H9 (cell line): ENCODE measurements around the gene TFDP3. TPM values are rescaled to one million over a fixed set of nuclear protein-coding genes. Genes with fewer than 3 reads are reported as not detected.
A peak's percentile ranks its signal among the peaks of the same experiment; 100 is the strongest.

ENCODE experiments used
- DNase-seq: peaks from one replicate; pipeline ENCODE4 v3.0.0-alpha.2; 2017
- H2AFZ ChIP-seq: one replicate; pipeline ENCODE4 v1.6.1; 2013; ENCODE audit warnings: mild to moderate bottlenecking, low read length, control low read depth, moderate library complexity
- H2AK5ac ChIP-seq: 2 replicates; pipeline ENCODE4 v1.6.1; 2013; ENCODE audit warnings: low read length, control low read depth, mixed read lengths; ENCODE audit not compliant: insufficient read length
- H2BK120ac ChIP-seq: one replicate; pipeline ENCODE4 v1.6.1; 2013; ENCODE audit warnings: low read depth, mild to moderate bottlenecking, low read length, control low read depth, inconsistent platforms; ENCODE audit not compliant: poor library complexity, severe bottlenecking
- H2BK12ac ChIP-seq: 2 replicates; pipeline ENCODE4 v1.6.1; 2013; ENCODE audit warnings: low read length, control low read depth, mixed read lengths, low read depth; ENCODE audit not compliant: insufficient read length
- H2BK15ac ChIP-seq: 2 replicates; pipeline ENCODE4 v1.6.1; 2013; ENCODE audit warnings: low read depth, low read length, control low read depth
- H2BK20ac ChIP-seq: one replicate; pipeline ENCODE4 v1.6.1; 2013; ENCODE audit warnings: low read depth, mild to moderate bottlenecking, low read length, control low read depth, inconsistent platforms; ENCODE audit not compliant: poor library complexity, severe bottlenecking
- H2BK5ac ChIP-seq: 2 replicates; pipeline ENCODE4 v1.6.1; 2013; ENCODE audit warnings: low read length, control low read depth, mixed read lengths; ENCODE audit not compliant: insufficient read length
- H3K14ac ChIP-seq: 2 replicates; pipeline ENCODE4 v1.6.1; 2013; ENCODE audit warnings: low read length, control low read depth; ENCODE audit not compliant: insufficient read depth
- H3K18ac ChIP-seq: 2 replicates; pipeline ENCODE4 v1.6.1; 2013; ENCODE audit warnings: low read depth, mild to moderate bottlenecking, mixed read lengths, low read length, control low read depth; ENCODE audit not compliant: insufficient read length
- H3K23ac ChIP-seq: 2 replicates; pipeline ENCODE4 v1.6.1; 2013; ENCODE audit warnings: low read length, control low read depth, mixed read lengths, low read depth; ENCODE audit not compliant: insufficient read length
- H3K23me2 ChIP-seq: 2 replicates; pipeline ENCODE4 v1.6.1; 2013; ENCODE audit warnings: low read depth, mild to moderate bottlenecking, mixed read lengths, low read length, control low read depth; ENCODE audit not compliant: insufficient read length, poor library complexity, severe bottlenecking
- H3K27ac ChIP-seq: 2 replicates; pipeline ENCODE4 v1.5.1; 2013; ENCODE audit warnings: low read length, control low read depth, mixed read lengths, low read depth; ENCODE audit not compliant: insufficient read length
- H3K27me3 ChIP-seq: 2 replicates; pipeline ENCODE4 v1.6.1; 2013; ENCODE audit warnings: low read length, control low read depth, inconsistent platforms; ENCODE audit not compliant: insufficient read depth
- H3K4ac ChIP-seq: 2 replicates; pipeline ENCODE4 v1.6.1; 2013; ENCODE audit warnings: low read depth, mild to moderate bottlenecking, control low read depth, inconsistent platforms, low read length, moderate library complexity
- H3K4me1 ChIP-seq: 2 replicates; pipeline ENCODE4 v1.6.1; 2013; ENCODE audit warnings: low read length, control low read depth, inconsistent platforms; ENCODE audit not compliant: insufficient read depth
- H3K4me2 ChIP-seq: 2 replicates; pipeline ENCODE4 v1.6.1; 2013; ENCODE audit warnings: low read length, control low read depth, mixed read lengths; ENCODE audit not compliant: insufficient read length, insufficient read depth
- H3K56ac ChIP-seq: 2 replicates; pipeline ENCODE4 v1.6.1; 2013; ENCODE audit warnings: low read depth, mild to moderate bottlenecking, mixed read lengths, low read length, control low read depth; ENCODE audit not compliant: insufficient read length
- H3K79me1 ChIP-seq: 2 replicates; pipeline ENCODE4 v1.6.1; 2013; ENCODE audit warnings: low read depth, mild to moderate bottlenecking, moderate library complexity, low read length, control low read depth, inconsistent platforms; ENCODE audit not compliant: insufficient read depth, poor library complexity, severe bottlenecking
- H3K79me2 ChIP-seq: 2 replicates; pipeline ENCODE4 v1.6.1; 2013; ENCODE audit warnings: low read length, control low read depth, inconsistent platforms; ENCODE audit not compliant: insufficient read depth
- H3K9ac ChIP-seq: 2 replicates; pipeline ENCODE4 v1.6.1; 2013; ENCODE audit warnings: low read length, control low read depth, mixed read lengths; ENCODE audit not compliant: insufficient read length; ENCODE audit errors: extremely low read depth
- H3K9me3 ChIP-seq: one replicate; pipeline ENCODE4 v1.6.1; 2013; ENCODE audit warnings: low read depth, low read length, inconsistent platforms; ENCODE audit not compliant: control insufficient read depth
- H3T11ph ChIP-seq: one replicate; pipeline ENCODE4 v1.6.1; 2013; ENCODE audit warnings: mild to moderate bottlenecking, low read length, control low read depth, inconsistent platforms
- H4K20me1 ChIP-seq: one replicate; pipeline ENCODE4 v1.6.1; 2013; ENCODE audit not compliant: control insufficient read depth, insufficient read length, insufficient read depth
- H4K5ac ChIP-seq: 2 replicates; pipeline ENCODE4 v1.6.1; 2013; ENCODE audit warnings: low read depth, mild to moderate bottlenecking, mixed read lengths, low read length, control low read depth; ENCODE audit not compliant: insufficient read length
- H4K8ac ChIP-seq: replicated peaks from 2 replicates; pipeline ENCODE4 v1.6.1; 2013; ENCODE audit warnings: low read length, control low read depth, mixed read lengths, low read depth; ENCODE audit not compliant: insufficient read length
- H4K91ac ChIP-seq: 2 replicates; pipeline ENCODE4 v1.6.1; 2013; ENCODE audit warnings: low read depth, mild to moderate bottlenecking, moderate library complexity, mixed read lengths, low read length, control low read depth; ENCODE audit not compliant: insufficient read length
- H3K27ac Mint-ChIP-seq, 3 experiments: 2 replicates in 2 of 3; 3 replicates in 1 of 3; pipeline ENCODE4 v1.8.0; 2020 to 2021; ENCODE audit warnings: mixed read lengths in 3 of 3, mild to moderate bottlenecking in 1 of 3, moderate library complexity in 1 of 3
- H3K27me3 Mint-ChIP-seq: 2 replicates; pipeline ENCODE4 v1.8.0; 2021; ENCODE audit warnings: low read depth, mild to moderate bottlenecking, moderate library complexity, mixed read lengths
- H3K36me3 Mint-ChIP-seq, 3 experiments: 2 replicates in 2 of 3; 3 replicates in 1 of 3; pipeline ENCODE4 v1.8.0; 2020 to 2021; ENCODE audit warnings: low read depth in 3 of 3, mixed read lengths in 3 of 3; ENCODE audit not compliant: insufficient read depth in 1 of 3
- H3K4me1 Mint-ChIP-seq, 2 experiments: 2 replicates each; pipeline ENCODE4 v1.8.0; 2020; ENCODE audit warnings: mixed read lengths in 2 of 2
- H3K4me3 Mint-ChIP-seq, 2 experiments: 2 replicates in 1 of 2; 3 replicates in 1 of 2; pipeline ENCODE4 v1.8.0; 2020 to 2021; ENCODE audit warnings: mild to moderate bottlenecking in 2 of 2, mixed read lengths in 2 of 2, moderate library complexity in 1 of 2
- H3K9me3 Mint-ChIP-seq, 2 experiments: 2 replicates in 1 of 2; 3 replicates in 1 of 2; pipeline ENCODE4 v1.8.0; 2020; ENCODE audit warnings: mild to moderate bottlenecking in 2 of 2, mixed read lengths in 2 of 2, moderate library complexity in 1 of 2
- WGBS: extraction: QIAGEN DNeasy Blood & Tissue Kit; methylation state at CpG from one replicate; pipeline ENCODE4 v1.1.7; 2013; ENCODE audit warnings: missing lambda C conversion rate, low lambda C conversion rate, mixed read lengths; ENCODE audit not compliant: insufficient read length; ENCODE audit errors: extremely low coverage; 5-methylcytosine and 5-hydroxymethylcytosine counted together
- total RNA-seq: library from RNA; stranded (reverse); gene quantifications from 2 replicates; pipeline ENCODE4 v1.2.1, GENCODE V29; 2021
- TF ChIP-seq, protein P1 (sequence below): fragments of 200-600 bp; sonication (generic); conservative IDR thresholded peaks from 3 replicates; pipeline ENCODE4 v1.8.0; 2021; ENCODE audit warnings: antibody characterized with exemption, mild to moderate bottlenecking

The TFDP3 gene
- total RNA-seq, 1 experiment from 2014 or later = not detected

DNA sequence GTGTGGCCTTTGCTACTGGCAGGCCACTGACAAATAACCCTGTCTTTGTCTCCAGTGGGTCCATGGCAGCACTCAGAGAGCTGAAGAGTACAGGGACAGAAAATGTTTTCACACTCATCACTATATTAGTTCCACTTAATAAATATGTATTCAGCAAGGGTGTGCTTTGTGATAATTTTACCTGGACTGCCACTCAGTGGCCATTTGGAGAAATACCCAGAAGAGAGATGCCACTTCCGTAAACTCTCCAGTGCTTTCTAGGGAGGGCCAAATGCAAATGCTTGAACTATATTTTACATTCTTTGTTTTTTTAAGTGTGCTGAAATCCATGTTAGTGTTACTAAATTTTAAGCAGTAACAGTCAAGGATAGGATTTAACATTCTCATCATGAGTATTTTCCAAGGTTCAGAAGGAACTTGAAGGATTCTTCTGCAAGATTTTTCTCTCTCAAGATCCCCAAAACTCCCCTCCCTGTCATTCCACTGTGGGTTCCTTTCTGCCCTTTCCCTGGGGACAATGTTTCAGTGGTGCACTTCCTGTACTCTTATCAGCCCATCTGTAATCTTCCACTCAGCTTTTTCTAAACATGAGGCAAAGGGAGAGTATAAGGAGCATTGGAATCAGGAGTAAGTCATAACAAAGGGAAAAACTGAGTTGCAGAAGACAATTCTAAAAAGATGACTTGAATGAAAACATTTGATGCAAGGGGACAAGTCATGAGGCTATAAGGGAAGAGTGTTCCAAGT, 46.0 kb downstream of the TFDP3 start:
- H2BK5ac ChIP-seq = no peak overlapping the region
- H3K79me1 ChIP-seq = no peaks in the 10 kb centered on the region
- no peak overlapping the region for H2AK5ac ChIP-seq
- no peaks in the 10 kb centered on the region for H3K27me3 ChIP-seq
- H3K14ac ChIP-seq = no peak overlapping the region
- TF ChIP-seq, protein P1, sequence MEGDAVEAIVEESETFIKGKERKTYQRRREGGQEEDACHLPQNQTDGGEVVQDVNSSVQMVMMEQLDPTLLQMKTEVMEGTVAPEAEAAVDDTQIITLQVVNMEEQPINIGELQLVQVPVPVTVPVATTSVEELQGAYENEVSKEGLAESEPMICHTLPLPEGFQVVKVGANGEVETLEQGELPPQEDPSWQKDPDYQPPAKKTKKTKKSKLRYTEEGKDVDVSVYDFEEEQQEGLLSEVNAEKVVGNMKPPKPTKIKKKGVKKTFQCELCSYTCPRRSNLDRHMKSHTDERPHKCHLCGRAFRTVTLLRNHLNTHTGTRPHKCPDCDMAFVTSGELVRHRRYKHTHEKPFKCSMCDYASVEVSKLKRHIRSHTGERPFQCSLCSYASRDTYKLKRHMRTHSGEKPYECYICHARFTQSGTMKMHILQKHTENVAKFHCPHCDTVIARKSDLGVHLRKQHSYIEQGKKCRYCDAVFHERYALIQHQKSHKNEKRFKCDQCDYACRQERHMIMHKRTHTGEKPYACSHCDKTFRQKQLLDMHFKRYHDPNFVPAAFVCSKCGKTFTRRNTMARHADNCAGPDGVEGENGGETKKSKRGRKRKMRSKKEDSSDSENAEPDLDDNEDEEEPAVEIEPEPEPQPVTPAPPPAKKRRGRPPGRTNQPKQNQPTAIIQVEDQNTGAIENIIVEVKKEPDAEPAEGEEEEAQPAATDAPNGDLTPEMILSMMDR = peak; percentile 84
- no peak overlapping the region for H3K4ac ChIP-seq
- no peaks in the 10 kb centered on the region for H3K23me2 ChIP-seq
- no peaks in the 10 kb centered on the region for H4K20me1 ChIP-seq
- no peak overlapping the region for H3K4me2 ChIP-seq
- H2BK15ac ChIP-seq = no peak overlapping the region
- H3T11ph ChIP-seq = no peak overlapping the region
- Mint-ChIP-seq H3K4me1 (peaks cover 11% of the 10 kb centered on the region in 2 experiments), H3K4me3 (no peak overlapping the region), H3K9me3 (no peaks in the 10 kb centered on the region), H3K27ac (no peak overlapping the region; a peak in 1 of 7 replicates), H3K36me3 (no peaks in the 10 kb centered on the region), H3K27me3 (no peaks in the 10 kb centered on the region; the same call in 1 of the 2 replicates)
- H3K56ac ChIP-seq = no peak overlapping the region
- peaks cover 4% of the 10 kb centered on the region; the same call in 1 of the 2 replicates for H3K4me1 ChIP-seq
- H3K18ac ChIP-seq = no peak overlapping the region
- no peak overlapping the region for H2BK20ac ChIP-seq
- no peak overlapping the region for H3K23ac ChIP-seq
- H2BK120ac ChIP-seq = no peak overlapping the region
- H3K27ac ChIP-seq = no peak overlapping the region
- H2AFZ ChIP-seq = no peak overlapping the region
- no peaks in the 10 kb centered on the region for H3K79me2 ChIP-seq
- H3K9me3 ChIP-seq = no peaks in the 10 kb centered on the region
- H3K9ac ChIP-seq = no peak overlapping the region
- H4K91ac ChIP-seq = no peak overlapping the region
- H4K8ac ChIP-seq = no peak overlapping the region
- no peak overlapping the region for H2BK12ac ChIP-seq
- H4K5ac ChIP-seq = no peak overlapping the region
- no peak for DNase-seq
- WGBS = no CpG with 5 or more reads among the region's 1 CpG

Other genes starting within 250 kb of the TFDP3 start
- gene USP26, start 121.2 kb downstream of the TFDP3 start, total RNA-seq = not detected in 2 replicates
- 416 and 418 TPM in 2 replicates for gene GPC4, start 197.1 kb upstream of the TFDP3 start, total RNA-seq